ENCODE measurements around the gene SLC22A17. TPM values are rescaled to one million over a fixed set of nuclear protein-coding genes. Genes with fewer than 3 reads are reported as not detected.

Gene SLC22A17
- total and polyA plus RNA-seq, 9 of the 15 experiments (the other 6 are each of a cell fraction or from before 2014, with no cell fraction given), result 0.07 to 0.09 TPM; not detected in 7

DNA sequence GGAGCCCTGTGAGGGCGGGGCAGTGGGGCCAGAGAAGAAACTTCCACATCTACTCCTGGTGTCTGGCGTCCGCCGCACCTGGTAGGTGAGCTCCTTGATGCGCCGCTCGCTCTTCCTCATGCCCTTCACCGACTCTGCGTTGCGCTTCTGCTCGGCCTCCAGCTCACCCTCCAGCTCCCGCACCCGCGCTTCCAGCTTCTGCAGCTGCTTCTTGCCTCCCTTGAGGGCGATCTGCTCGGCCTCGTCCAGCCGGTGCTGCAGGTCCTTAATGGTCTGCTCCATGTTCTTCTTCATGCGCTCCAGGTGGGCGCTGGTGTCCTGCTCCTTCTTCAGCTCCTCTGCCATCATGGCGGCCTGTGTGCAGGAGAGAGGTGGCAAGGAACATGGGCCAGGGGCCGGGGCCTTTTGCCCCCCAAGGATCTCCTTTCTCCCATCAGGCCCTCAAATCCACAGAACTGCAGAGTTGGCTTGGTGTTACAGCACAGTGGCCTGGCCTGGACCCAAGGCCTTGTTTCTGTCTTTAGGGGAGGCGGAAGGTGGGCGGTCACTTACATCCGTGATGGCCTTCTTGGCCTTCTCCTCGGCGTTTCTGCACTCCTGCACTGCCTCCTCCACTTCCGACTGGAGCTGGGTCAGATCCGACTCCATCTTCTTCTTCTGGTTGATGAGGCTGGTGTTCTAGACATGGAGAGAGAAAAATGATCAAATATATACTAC, 31.8 kb upstream of the SLC22A17 start:
- intact Hi-C loops (cut with micrococcal nuclease), result no loop called here
- CTCF ChIA-PET (ENCODE audit: low intra/inter-chr PET ratio), result no interaction called here

DNA sequence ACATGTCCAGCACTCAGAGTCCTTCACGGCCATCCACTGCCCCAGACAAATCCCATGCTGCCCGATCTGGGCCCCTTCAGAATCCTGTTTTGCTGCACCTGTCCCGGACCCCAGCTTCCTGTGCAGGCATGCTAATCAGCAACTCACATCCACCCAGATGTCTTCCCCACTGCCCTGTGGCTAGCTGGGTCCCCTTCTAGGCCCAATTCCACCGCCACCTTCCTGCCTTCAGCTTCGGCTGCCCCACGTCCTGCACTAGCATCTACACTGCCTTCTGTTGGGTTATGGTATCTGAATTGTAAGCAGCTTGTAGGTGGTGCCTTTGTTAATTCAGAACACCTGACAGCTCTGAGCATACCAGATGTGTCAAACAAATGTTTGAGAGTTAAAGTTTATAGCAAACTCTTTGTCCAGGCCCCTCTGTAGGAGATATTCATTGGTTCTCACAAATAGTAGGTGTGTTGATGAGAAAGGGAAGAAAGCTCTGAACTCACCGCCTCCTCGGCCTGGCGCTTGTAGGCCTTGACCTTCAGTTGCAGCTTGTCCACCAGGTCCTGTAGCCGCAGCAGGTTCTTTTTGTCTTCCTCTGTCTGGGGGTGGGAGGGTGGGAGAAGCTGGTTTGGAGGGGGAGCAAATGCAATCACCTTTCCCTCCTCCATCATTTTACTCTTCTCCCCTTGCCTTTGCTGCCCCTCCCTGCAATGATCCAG, 30.2 kb upstream of the SLC22A17 start:
- POLR2A ChIA-PET, result interaction anchor here (0.7 kb wide), 1 partner anchor 11 kb away, joined by 3 read pairs; no protein-coding TSS in a partner anchor
- peaks cover 8 to 57% of the 10 kb centered on the region in 2 experiments; a peak in 4 of 5 replicates for H3K27me3 ChIP-seq (ENCODE audit: control insufficient read depth in 2 of 2, insufficient read depth in 2 of 2, low read length in 2 of 2)
- no peak overlapping the region for H3K27ac ChIP-seq (ENCODE audit: extremely low read depth, low read depth, low read length)
- H3K4me2 ChIP-seq (ENCODE audit: insufficient read depth, low read length), result no peak overlapping the region
- intact Hi-C loops (cut with micrococcal nuclease), result no loop called here
- DNase-seq (ENCODE audit: extremely low read depth in 1 of 4, low spot score in 3 of 4) (no peak), FAIRE-seq (no peak), ATAC-seq (no peak)
- H2AFZ ChIP-seq (ENCODE audit: low read depth, low read length), result no peak overlapping the region
- no peaks in the 10 kb centered on the region for H3K9me3 ChIP-seq (replicated peaks; ENCODE audit: control insufficient read depth, insufficient read depth, low read depth, low read length)
- no peak overlapping the region for H3K4me3 ChIP-seq
- no peaks in the 10 kb centered on the region; the same call in 1 of the 2 replicates for H4K20me1 ChIP-seq (replicated peaks; ENCODE audit: control insufficient read depth, insufficient read depth, low read length)
- no TSS peak for BruUV-seq (replicated peaks)
- H3K4me1 ChIP-seq (replicated peaks in 1 of 2; ENCODE audit: control insufficient read depth in 2 of 2, insufficient read depth in 2 of 2, low read length in 2 of 2), result peaks cover 0 to 16% of the 10 kb centered on the region in 2 experiments; a peak in 2 of 5 replicates
- in situ Hi-C loops (cut with MboI), result loop anchor here (10.0 kb wide), 1 partner anchor 118 kb away; no protein-coding TSS in a partner anchor
- WGBS (ENCODE audit: insufficient coverage, low coverage, missing lambda C conversion rate), result 6% methylated on average over 10 of the region's 10 CpGs
- TF ChIP-seq ZNF133 (CRISPR knock-in tag; IDR thresholded peaks at IDR 0.05) (no peak), MEF2D (tag; conservative IDR thresholded peaks at IDR 0.05; ENCODE audit: low read depth) (no peak)
- H3K79me2 ChIP-seq (ENCODE audit: control insufficient read depth, insufficient read depth, low read length), result no peaks in the 10 kb centered on the region
- CTCF ChIA-PET (ENCODE audit: low intra/inter-chr PET ratio), result no interaction called here
- H3K36me3 ChIP-seq (ENCODE audit: control insufficient read depth, insufficient read depth, low read length), result no peaks in the 10 kb centered on the region
- no peaks in the 10 kb centered on the region for H3K9me1 ChIP-seq (ENCODE audit: control insufficient read depth, insufficient read depth, low read length)
- H3K9ac ChIP-seq (ENCODE audit: insufficient read depth in 1 of 2, low read depth in 2 of 2, low read length in 2 of 2), result no peak overlapping the region

More for the DNA sequence above, 31.8 kb upstream of the SLC22A17 start:
- no peak for TF ChIP-seq ZNF586 (CRISPR knock-in tag; conservative IDR thresholded peaks at IDR 0.05)
- no peak for TF ChIP-seq CREB1 (IDR thresholded peaks at IDR 0.05)
- no peak for TF ChIP-seq CREB1 (CRISPR knock-in tag; IDR thresholded peaks at IDR 0.05)
- POLR2A ChIA-PET, result interaction anchor here (0.7 to 1.6 kb wide), 5 partner anchors 10 to 1117 kb away, joined by 3 to 5 read pairs (median 5); no protein-coding TSS in a partner anchor
- H3K9ac ChIP-seq (ENCODE audit: insufficient read depth in 1 of 2, low read depth in 2 of 2, low read length in 2 of 2), result no peak overlapping the region
- H3K4me2 ChIP-seq (ENCODE audit: insufficient read depth, low read length), result no peak overlapping the region
- H3K4me1 ChIP-seq (replicated peaks in 1 of 2; ENCODE audit: control insufficient read depth in 2 of 2, insufficient read depth in 2 of 2, low read length in 2 of 2), result peaks cover 0 to 16% of the 10 kb centered on the region in 2 experiments; a peak in 2 of 5 replicates
- in situ Hi-C loops (cut with MboI), result loop anchor here (10.0 kb wide), 1 partner anchor 120 kb away; no protein-coding TSS in a partner anchor
- no peaks in the 10 kb centered on the region for H3K79me2 ChIP-seq (ENCODE audit: control insufficient read depth, insufficient read depth, low read length)
- H3K27me3 ChIP-seq (ENCODE audit: control insufficient read depth in 2 of 2, insufficient read depth in 2 of 2, low read length in 2 of 2), result peaks cover 16 to 59% of the 10 kb centered on the region in 2 experiments; a peak in 4 of 5 replicates
- DNase-seq (ENCODE audit: extremely low read depth in 1 of 4, low spot score in 3 of 4) (no peak), FAIRE-seq (no peak), ATAC-seq (no peak)
- H3K27ac ChIP-seq (ENCODE audit: extremely low read depth, low read depth, low read length), result no peak overlapping the region
- no peaks in the 10 kb centered on the region for H3K36me3 ChIP-seq (ENCODE audit: control insufficient read depth, insufficient read depth, low read length)
- H4K20me1 ChIP-seq (replicated peaks; ENCODE audit: control insufficient read depth, insufficient read depth, low read length), result no peaks in the 10 kb centered on the region; the same call in 1 of the 2 replicates
- no peak overlapping the region for H3K4me3 ChIP-seq
- H3K9me1 ChIP-seq (ENCODE audit: control insufficient read depth, insufficient read depth, low read length), result no peaks in the 10 kb centered on the region
- no peaks in the 10 kb centered on the region for H3K9me3 ChIP-seq (replicated peaks; ENCODE audit: control insufficient read depth, insufficient read depth, low read depth, low read length)
- BruUV-seq (replicated peaks), result no TSS peak
- 14% methylated on average over 14 of the region's 29 CpGs for WGBS (ENCODE audit: insufficient coverage, low coverage, missing lambda C conversion rate)
- no peak overlapping the region for H2AFZ ChIP-seq (ENCODE audit: low read depth, low read length)
